CD4-positive, alpha-beta T cell treated with Interleukin-17A for 4 hours (primary cell): Measurements from ENCODE around the gene COQ8A.
"Not testable (repeated sequence)": the region's sequence is repeated elsewhere in the genome, so short reads cannot be mapped to it uniquely, and the experiment has no call there.

Experiments used
- DNase-seq: peaks from one replicate; pipeline ENCODE4 v3.0.0-alpha.2; 2020; ENCODE audit warnings: mixed read lengths

COQ8A gene

GRCh38 chr1:226985839-226986463, 45.9 kb downstream of the COQ8A start:
- no peak for DNase-seq

GRCh38 chr1:226986496-226987178, 46.5 kb downstream of the COQ8A start:
- DNase-seq: no peak

GRCh38 chr1:226987179-226987536, 47.1 kb downstream of the COQ8A start:
- no peak for DNase-seq

- no peak for DNase-seq
Observed at GRCh38 chr1:226987623-226988333, 47.7 kb downstream of the COQ8A start.

GRCh38 chr1:226988334-226988666, 48.2 kb downstream of the COQ8A start:
- DNase-seq: no peak

GRCh38 chr1:226989085-226989920, 49.2 kb downstream of the COQ8A start:
- no peak for DNase-seq

- DNase-seq: peak; percentile 71
Observed at GRCh38 chr1:226990133-226990716, 50.1 kb downstream of the COQ8A start.

GRCh38 chr1:226991920-226992319, 51.8 kb downstream of the COQ8A start:
- DNase-seq: no peak

- no peak for DNase-seq
Observed at GRCh38 chr1:226993814-226994585, 53.9 kb downstream of the COQ8A start.

GRCh38 chr1:226994586-226995364, 54.7 kb downstream of the COQ8A start:
- no peak for DNase-seq

- DNase-seq: no peak
Observed at GRCh38 chr1:226995365-226996332, 55.6 kb downstream of the COQ8A start.

GRCh38 chr1:226999579-226999978, 59.5 kb downstream of the COQ8A start:
- not testable (repeated sequence) for DNase-seq

- no peak for DNase-seq
Observed at GRCh38 chr1:227002531-227003049, 62.5 kb downstream of the COQ8A start.

- no peak for DNase-seq
Observed at GRCh38 chr1:227003165-227003564, 63.1 kb downstream of the COQ8A start.

- DNase-seq: no peak
Observed at GRCh38 chr1:227004796-227005195, 64.7 kb downstream of the COQ8A start.

GRCh38 chr1:227006226-227006796, 66.2 kb downstream of the COQ8A start:
- DNase-seq: no peak

GRCh38 chr1:227009937-227010336, 69.8 kb downstream of the COQ8A start:
- DNase-seq: no peak

GRCh38 chr1:227010645-227011044, 70.6 kb downstream of the COQ8A start:
- no peak for DNase-seq

- no peak for DNase-seq
Observed at GRCh38 chr1:227016990-227017389, 76.9 kb downstream of the COQ8A start.
